ENCODE data around the gene LAMA1.
"Not testable (repeated sequence)": the region's sequence is repeated elsewhere in the genome, so short reads cannot be mapped to it uniquely, and the experiment has no call there.

DNA sequence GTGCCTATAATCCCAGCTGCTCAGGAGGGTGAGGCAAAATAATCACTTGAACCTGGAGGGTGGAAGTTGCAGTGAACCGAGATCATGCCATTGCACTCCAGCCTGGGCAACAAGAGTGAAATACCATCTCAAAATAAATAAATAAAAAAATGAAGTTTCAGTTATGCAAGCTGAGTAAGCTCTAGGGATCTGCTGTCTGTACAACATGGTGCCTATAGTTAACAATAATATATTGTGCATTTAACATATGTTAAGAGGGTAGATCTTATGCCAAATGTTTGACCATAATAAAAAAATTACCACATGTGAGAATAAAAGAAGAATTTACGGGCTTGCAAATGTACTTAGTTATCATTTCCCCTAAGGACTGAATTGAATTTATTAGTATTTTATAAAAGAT is 179.2 kb downstream of the LAMA1 start:
- TF ChIP-seq, protein P1, sequence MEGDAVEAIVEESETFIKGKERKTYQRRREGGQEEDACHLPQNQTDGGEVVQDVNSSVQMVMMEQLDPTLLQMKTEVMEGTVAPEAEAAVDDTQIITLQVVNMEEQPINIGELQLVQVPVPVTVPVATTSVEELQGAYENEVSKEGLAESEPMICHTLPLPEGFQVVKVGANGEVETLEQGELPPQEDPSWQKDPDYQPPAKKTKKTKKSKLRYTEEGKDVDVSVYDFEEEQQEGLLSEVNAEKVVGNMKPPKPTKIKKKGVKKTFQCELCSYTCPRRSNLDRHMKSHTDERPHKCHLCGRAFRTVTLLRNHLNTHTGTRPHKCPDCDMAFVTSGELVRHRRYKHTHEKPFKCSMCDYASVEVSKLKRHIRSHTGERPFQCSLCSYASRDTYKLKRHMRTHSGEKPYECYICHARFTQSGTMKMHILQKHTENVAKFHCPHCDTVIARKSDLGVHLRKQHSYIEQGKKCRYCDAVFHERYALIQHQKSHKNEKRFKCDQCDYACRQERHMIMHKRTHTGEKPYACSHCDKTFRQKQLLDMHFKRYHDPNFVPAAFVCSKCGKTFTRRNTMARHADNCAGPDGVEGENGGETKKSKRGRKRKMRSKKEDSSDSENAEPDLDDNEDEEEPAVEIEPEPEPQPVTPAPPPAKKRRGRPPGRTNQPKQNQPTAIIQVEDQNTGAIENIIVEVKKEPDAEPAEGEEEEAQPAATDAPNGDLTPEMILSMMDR (IDR thresholded peaks at IDR 0.05) = not testable (repeated sequence)
- not testable (repeated sequence) for TF ChIP-seq POLR2A (IDR thresholded peaks at IDR 0.05)

All from tibial nerve (tissue), 3 donors.